SK-N-SH (cell line): Measurements from ENCODE around the gene OCA2. TPM values are rescaled to one million over a fixed set of nuclear protein-coding genes. Genes with fewer than 3 reads are reported as not detected.

ENCODE experiments used
- CTCF ChIA-PET: fragments of 300-600, 350-600 bp; formaldehyde crosslinking; extraction: SDS; loops from one replicate; lab custom pipeline; 2021; lab: Yijun Ruan, JAX
- POLR2A ChIA-PET: fragments of 350-600 bp; sonication (Branson Sonifier 250); formaldehyde crosslinking; extraction: SDS; loops from one replicate; lab custom pipeline; 2020; ENCODE audit warnings: antibody characterized with exemption, inconsistent platforms; lab: Yijun Ruan, JAX
- DNase-seq: peaks from one replicate; pipeline ENCODE4 v3.0.0; 2012
- H2AFZ ChIP-seq: fragments of 200-600 bp; sonication (generic); 2 replicates; pipeline ENCODE4 v1.8.1; 2016; ENCODE audit warnings: antibody characterized with exemption, mild to moderate bottlenecking, low read depth
- H3F3A ChIP-seq: fragments of 200-600 bp; sonication (generic); replicated peaks from 2 replicates; pipeline ENCODE3; 2016; ENCODE audit warnings: antibody characterized with exemption, mild to moderate bottlenecking; ENCODE audit not compliant: insufficient read depth
- H3K27ac ChIP-seq, 2 experiments: fragments of 200-500 bp in 1 of 2; fragments of 200-600 bp in 1 of 2; sonication (Bioruptor generic) in 1 of 2; sonication (generic), shearing (Covaris generic) in 1 of 2; 2 replicates each; pipeline versions ENCODE4 v1.5.1 to v1.6.1; 2014 to 2016; ENCODE audit warnings: low read depth in 2 of 2, inconsistent platforms in 1 of 2, low read length in 1 of 2, mild to moderate bottlenecking in 1 of 2, mixed read lengths in 1 of 2
- H3K27me3 ChIP-seq: fragments of 200-600 bp; sonication (generic), shearing (Covaris generic); 2 replicates; pipeline ENCODE4 v1.6.1; 2016; ENCODE audit warnings: mixed run types; ENCODE audit not compliant: insufficient read depth
- H3K36me3 ChIP-seq, 2 experiments: fragments of 200-500 bp in 1 of 2; fragments of 200-600 bp in 1 of 2; sonication (Bioruptor generic) in 1 of 2; sonication (generic) in 1 of 2; replicated peaks in 1 of 2; 2 replicates each; pipeline versions ENCODE3 to v1.5.1; 2014 to 2016; ENCODE audit warnings: low read length in 1 of 2, mild to moderate bottlenecking in 1 of 2; ENCODE audit not compliant: insufficient read depth in 2 of 2, control insufficient read depth in 1 of 2
- H3K4me1 ChIP-seq, 2 experiments: fragments of 200-500 bp in 1 of 2; fragments of 200-600 bp in 1 of 2; sonication (Bioruptor generic) in 1 of 2; sonication (generic), shearing (Covaris generic) in 1 of 2; 2 replicates each; pipeline versions ENCODE4 v1.5.1 to v1.6.1; 2014 to 2016; ENCODE audit warnings: low read depth in 1 of 2, low read length in 1 of 2, mixed run types in 1 of 2; ENCODE audit not compliant: insufficient read depth in 2 of 2, control insufficient read depth in 1 of 2
- H3K4me2 ChIP-seq: fragments of 200-600 bp; sonication (generic), shearing (Covaris generic); 2 replicates; pipeline ENCODE4 v1.6.1; 2017; ENCODE audit warnings: mixed run types
- H3K4me3 ChIP-seq, 2 experiments: fragments of 200-500 bp in 1 of 2; fragments of 200-600 bp in 1 of 2; sonication (Bioruptor generic) in 1 of 2; sonication (generic), shearing (Covaris generic) in 1 of 2; 2 replicates each; pipeline versions ENCODE4 v1.5.1 to v1.8.1; 2014 to 2016; ENCODE audit warnings: low read depth in 2 of 2, inconsistent platforms in 1 of 2, low read length in 1 of 2, mild to moderate bottlenecking in 1 of 2, mixed read lengths in 1 of 2, moderate library complexity in 1 of 2
- H3K79me2 ChIP-seq: fragments of 200-600 bp; sonication (generic); 2 replicates; pipeline ENCODE4 v1.8.1; 2017; ENCODE audit warnings: mild to moderate bottlenecking; ENCODE audit not compliant: insufficient read depth
- H3K9ac ChIP-seq: fragments of 200-600 bp; sonication (generic); 2 replicates; pipeline ENCODE4 v1.6.1; 2017; ENCODE audit warnings: mixed run types
- H3K9me2 ChIP-seq: fragments of 200-600 bp; sonication (generic); 2 replicates; pipeline ENCODE4 v1.6.1; 2017; ENCODE audit warnings: mixed run types
- H3K9me3 ChIP-seq: fragments of 200-600 bp; sonication (generic); 2 replicates; pipeline ENCODE4 v1.6.1; 2017; ENCODE audit warnings: mixed run types, mild to moderate bottlenecking, moderate library complexity
- H4K20me1 ChIP-seq: fragments of 200-600 bp; sonication (generic); 2 replicates; pipeline ENCODE4 v1.6.1; 2017; ENCODE audit warnings: mild to moderate bottlenecking, mixed run types; ENCODE audit not compliant: insufficient read depth
- CHD2 ChIP-seq: fragments of 150-350 bp; IDR thresholded peaks from 2 replicates; pipeline ENCODE4 v1.6.1; 2018; ENCODE audit warnings: low read length; ENCODE audit not compliant: partially characterized antibody
- CTCF ChIP-seq: fragments of 200-600 bp; sonication (generic); IDR thresholded peaks from 2 replicates; pipeline ENCODE4 v1.6.1; 2017; ENCODE audit warnings: antibody characterized with exemption, mild to moderate bottlenecking, moderate library complexity
- ELF1 ChIP-seq: IDR thresholded peaks from 2 replicates; pipeline ENCODE4 v1.4.0; 2012
- FOSL2 ChIP-seq: IDR thresholded peaks from 2 replicates; pipeline ENCODE4 v1.4.0; 2012; ENCODE audit warnings: low read depth, mild to moderate bottlenecking, moderate library complexity, borderline replicate concordance
- FOXM1 ChIP-seq: IDR thresholded peaks from 2 replicates; pipeline ENCODE4 v1.4.0; 2012; ENCODE audit warnings: low read depth, mild to moderate bottlenecking
- GABPA ChIP-seq: IDR thresholded peaks from 2 replicates; pipeline ENCODE4 v1.4.0; 2012; ENCODE audit warnings: low read depth, mild to moderate bottlenecking
- MXI1 ChIP-seq: IDR thresholded peaks from 2 replicates; pipeline ENCODE4 v1.6.1; 2012; ENCODE audit warnings: mild to moderate bottlenecking, low read depth, low read length, improper control_type of control experiment
- NFIC ChIP-seq: IDR thresholded peaks from 2 replicates; pipeline ENCODE4 v1.4.0; 2012; ENCODE audit warnings: borderline replicate concordance
- NRF1 ChIP-seq: IDR thresholded peaks from 2 replicates; pipeline ENCODE4 v1.6.1; 2012; ENCODE audit warnings: low read depth, mild to moderate bottlenecking, low read length
- PBX3 ChIP-seq: IDR thresholded peaks from 2 replicates; pipeline ENCODE4; 2012
- RAD21 ChIP-seq: IDR thresholded peaks from 2 replicates; pipeline ENCODE4 v1.6.1; 2012; ENCODE audit warnings: mild to moderate bottlenecking, low read length
- RCOR1 ChIP-seq: fragments of 150-350 bp; IDR thresholded peaks from 2 replicates; pipeline ENCODE4 v1.6.1; 2017; ENCODE audit warnings: antibody characterized with exemption, low read length
- RFX5 ChIP-seq: IDR thresholded peaks from 2 replicates; pipeline ENCODE4 v1.6.1; 2012; ENCODE audit warnings: mild to moderate bottlenecking, improper control_type of control experiment, low read length
- SIN3A ChIP-seq: IDR thresholded peaks from 2 replicates; pipeline ENCODE4 v1.6.1; 2012; ENCODE audit warnings: low read depth, mild to moderate bottlenecking, low read length, moderate library complexity, borderline replicate concordance
- SMC3 ChIP-seq: IDR thresholded peaks from 2 replicates; pipeline ENCODE4 v1.6.1; 2012; ENCODE audit warnings: low read depth, low read length, improper control_type of control experiment
- TEAD4 ChIP-seq: IDR thresholded peaks from 2 replicates; pipeline ENCODE4 v1.4.0; 2012; ENCODE audit warnings: mild to moderate bottlenecking, borderline replicate concordance; ENCODE audit not compliant: insufficient read depth
- USF1 ChIP-seq: IDR thresholded peaks from 2 replicates; pipeline ENCODE4 v1.4.0; 2012; ENCODE audit warnings: low read depth, borderline replicate concordance
- YY1 ChIP-seq: IDR thresholded peaks from 2 replicates; pipeline ENCODE4 v1.4.0; 2012; ENCODE audit warnings: low read depth, mild to moderate bottlenecking
- ZBTB33 ChIP-seq: IDR thresholded peaks from 2 replicates; pipeline ENCODE4 v1.4.0; 2012; ENCODE audit warnings: low read depth, borderline replicate concordance
- WGBS: methylation state at CpG from one replicate; pipeline ENCODE4 v1.1.6; 2017; ENCODE audit warnings: low lambda C conversion rate; 5-methylcytosine and 5-hydroxymethylcytosine counted together
- polyA plus RNA-seq, 3 experiments: library from polyadenylated mRNA; depleted of rRNA; stranded (reverse); fragments of >200 nt; gene quantifications; 2 replicates each; pipeline ENCODE4 v1.2.3, GENCODE V29; 2012

Gene OCA2
- polyA plus RNA-seq, 1 of the 3 experiments (the other 2 are of a cell fraction), result 0.16 TPM

GRCh38 chr15:27832237-27832596 is 266.9 kb downstream of the OCA2 start:
- TF ChIP-seq CTCF (no peak), USF1 (no peak)
- H3K9ac ChIP-seq, result no peak overlapping the region
- no peaks in the 10 kb centered on the region for H3K9me2 ChIP-seq
- no peaks in the 10 kb centered on the region for H3K79me2 ChIP-seq
- no peaks in the 10 kb centered on the region for H3K36me3 ChIP-seq
- H3K4me3 ChIP-seq, result no peak overlapping the region
- H3K4me2 ChIP-seq, result no peak overlapping the region
- no peaks in the 10 kb centered on the region for H4K20me1 ChIP-seq
- H3K27me3 ChIP-seq, result no peaks in the 10 kb centered on the region
- no peak for DNase-seq
- ChIA-PET POLR2A (no interaction called here), CTCF (interaction anchor here (0.7 kb wide), 1 partner anchor 154 kb away, joined by 3 read pairs; no protein-coding TSS in a partner anchor)
- WGBS, result 40% methylated on average over 7 of the region's 7 CpGs
- no peak overlapping the region for H2AFZ ChIP-seq
- H3K27ac ChIP-seq, result no peak overlapping the region
- H3F3A ChIP-seq, result no peaks in the 10 kb centered on the region
- H3K4me1 ChIP-seq, result no peaks in the 10 kb centered on the region
- peaks cover 4% of the 10 kb centered on the region; the same call in 1 of the 2 replicates for H3K9me3 ChIP-seq

- Histone ChIP-seq H3K4me1 (no peaks in the 10 kb centered on the region), H3K4me2 (no peak overlapping the region), H3K27ac (no peak overlapping the region), H3K9me3 (peaks cover 4% of the 10 kb centered on the region; the same call in 1 of the 2 replicates), H3K9ac (no peak overlapping the region), H3K36me3 (no peaks in the 10 kb centered on the region), H3F3A (no peaks in the 10 kb centered on the region), H4K20me1 (no peaks in the 10 kb centered on the region), H3K27me3 (no peaks in the 10 kb centered on the region), H3K79me2 (no peaks in the 10 kb centered on the region), H3K4me3 (no peak overlapping the region), H2AFZ (no peak overlapping the region), H3K9me2 (no peaks in the 10 kb centered on the region)
- CTCF ChIA-PET, result no interaction called here
- POLR2A ChIA-PET, result no interaction called here
- DNase-seq, result no peak
- WGBS, result 66% methylated on average over 18 of the region's 28 CpGs
- TF ChIP-seq ELF1, result no peak
- TF ChIP-seq SIN3A, result no peak
- TF ChIP-seq PBX3, result no peak
- no peak for TF ChIP-seq TEAD4
- no peak for TF ChIP-seq RCOR1
- TF ChIP-seq MXI1, result no peak
- no peak for TF ChIP-seq GABPA
- no peak for TF ChIP-seq RFX5
- TF ChIP-seq CTCF, result no peak
- no peak for TF ChIP-seq CHD2
- no peak for TF ChIP-seq FOXM1
- no peak for TF ChIP-seq FOSL2
- TF ChIP-seq NFIC, result no peak
- TF ChIP-seq RAD21, result no peak
- TF ChIP-seq ZBTB33, result no peak
- TF ChIP-seq YY1, result no peak
- TF ChIP-seq NRF1, result no peak
- no peak for TF ChIP-seq SMC3
Observed at GRCh38 chr15:27831384-27832236, 267.5 kb downstream of the OCA2 start.
